Stimulated activated CD4-positive, alpha-beta T cell treated with anti-CD3 and anti-CD28 coated beads, Interleukin-2, amount 100 ng/mL, for 48 hours (primary cell): Measurements from ENCODE around the gene SEC61B.
A peak's percentile ranks its signal among the peaks of the same experiment; 100 is the strongest.

ENCODE experiments used
- DNase-seq, 2 donors: peaks; one replicate each; pipeline ENCODE4 v3.0.0-alpha.2; 2020

Gene SEC61B

DNA sequence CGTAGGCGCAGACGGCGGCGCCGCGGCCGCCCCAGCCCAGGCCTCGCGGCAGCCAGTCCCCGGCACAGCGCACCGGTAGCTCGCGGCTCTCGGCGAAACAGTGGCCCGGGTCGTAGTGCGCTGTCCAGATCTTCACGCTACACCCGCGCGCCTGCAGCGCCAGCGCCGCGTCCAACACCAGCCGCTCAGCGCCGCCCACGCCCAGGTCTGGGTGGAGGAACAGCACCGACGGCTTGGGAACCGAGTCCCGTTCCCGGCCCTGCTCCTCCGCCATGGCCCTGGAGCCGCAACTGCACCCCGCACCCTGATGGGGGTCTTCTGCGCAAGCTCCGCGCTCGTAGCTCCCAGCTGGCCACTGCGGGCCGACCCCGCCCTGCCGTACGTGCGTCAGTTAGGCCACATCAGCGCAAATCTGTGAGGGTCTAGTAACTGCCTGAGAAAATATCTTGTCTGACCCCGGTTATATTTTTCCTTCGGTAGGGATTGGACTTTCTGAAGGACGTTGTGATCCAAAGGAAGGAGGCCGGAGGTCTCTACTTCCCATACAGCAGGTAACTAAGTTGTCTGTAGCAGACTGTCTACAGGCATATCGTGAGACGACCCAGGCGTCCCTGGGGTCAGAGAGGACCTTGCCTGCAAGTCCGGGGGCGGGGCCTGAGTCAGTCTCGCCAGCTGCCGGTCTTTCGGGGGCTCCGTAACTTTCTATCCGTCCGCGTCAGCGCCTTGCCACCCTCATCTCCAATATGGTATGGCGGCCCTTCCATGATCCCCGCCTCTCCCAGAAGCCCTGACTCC, at the start of gene SEC61B, which contains the start of gene ALG2:
Gene SEC61B, plus strand, starts transcription at position 662 of the 795 bp plus-strand sequence. Its CDS starts 82 bp downstream, at position 744.
Gene ALG2, minus strand, starts transcription at position 322 of the 795 bp plus-strand sequence. Its CDS starts 48 bp downstream, at position 274.
- peak; percentile 90 for DNase-seq

DNA sequence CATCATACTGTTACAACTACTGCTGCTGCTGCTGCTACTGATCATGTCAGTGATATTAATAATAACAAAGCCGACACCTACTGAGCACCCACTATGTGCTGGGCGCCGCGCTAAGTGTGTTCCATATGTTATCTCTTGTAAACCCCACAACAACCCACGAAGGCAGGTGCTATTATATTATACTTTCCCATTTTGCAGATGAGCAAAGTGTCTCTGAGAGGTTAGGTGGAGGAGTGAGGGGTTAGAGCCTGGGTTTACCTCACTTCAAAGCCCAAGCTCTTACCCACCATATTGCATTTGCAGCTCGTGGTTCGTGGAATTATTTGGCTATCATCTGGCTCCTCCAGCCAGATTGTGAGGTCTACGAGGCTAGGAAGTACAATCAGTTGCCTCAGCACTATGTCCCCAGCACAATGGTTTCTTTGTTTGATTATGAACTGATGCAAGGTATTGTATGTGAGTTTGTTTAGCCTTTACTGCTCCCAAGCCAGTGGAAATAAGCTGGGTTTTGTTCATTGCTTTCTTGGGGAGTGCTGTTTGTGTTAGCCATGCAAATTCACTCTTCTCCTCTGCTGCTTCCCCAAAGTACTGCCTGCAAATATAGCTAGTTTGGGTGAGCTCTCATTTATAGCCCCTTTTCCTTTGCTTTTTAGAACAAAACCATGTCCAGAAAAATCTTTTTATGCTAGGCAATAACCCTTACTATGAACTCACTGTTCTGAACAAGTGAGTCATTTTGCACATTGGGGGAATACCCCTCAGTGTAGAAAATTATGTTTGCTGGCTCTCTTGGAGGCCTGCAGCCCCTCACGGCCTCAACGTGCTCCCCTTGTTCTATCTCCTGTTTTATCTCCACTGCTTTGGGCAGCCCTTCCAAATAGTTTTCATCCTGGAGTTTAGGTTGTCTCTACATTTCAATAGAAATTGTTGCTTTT, 48.2 kb upstream of the SEC61B start:
- DNase-seq, result no peak

DNA sequence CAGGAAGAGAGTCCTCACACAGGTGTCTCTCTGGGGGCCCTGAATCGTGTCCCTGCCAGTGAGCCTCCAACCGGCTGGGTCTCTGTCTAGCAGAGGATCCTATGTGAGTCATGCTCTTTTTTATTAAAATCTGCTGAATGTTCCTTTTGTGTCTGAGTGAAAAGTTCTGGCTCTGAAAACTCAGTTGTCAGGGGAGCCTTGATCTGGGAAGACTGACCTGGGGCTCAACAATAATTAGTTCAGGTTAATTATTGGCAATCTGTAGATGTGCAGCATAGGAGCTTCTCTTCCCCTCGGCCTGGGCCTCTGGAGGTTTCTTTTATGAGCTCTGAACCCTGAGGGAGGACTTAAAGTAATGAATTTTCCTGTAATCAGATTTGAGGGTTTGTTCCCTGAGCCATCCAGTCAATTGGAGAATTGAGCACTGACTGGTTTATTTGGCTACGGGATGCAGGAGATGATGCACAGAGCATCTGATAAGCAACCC, 45.5 kb upstream of the SEC61B start:
- no peak for DNase-seq

DNA sequence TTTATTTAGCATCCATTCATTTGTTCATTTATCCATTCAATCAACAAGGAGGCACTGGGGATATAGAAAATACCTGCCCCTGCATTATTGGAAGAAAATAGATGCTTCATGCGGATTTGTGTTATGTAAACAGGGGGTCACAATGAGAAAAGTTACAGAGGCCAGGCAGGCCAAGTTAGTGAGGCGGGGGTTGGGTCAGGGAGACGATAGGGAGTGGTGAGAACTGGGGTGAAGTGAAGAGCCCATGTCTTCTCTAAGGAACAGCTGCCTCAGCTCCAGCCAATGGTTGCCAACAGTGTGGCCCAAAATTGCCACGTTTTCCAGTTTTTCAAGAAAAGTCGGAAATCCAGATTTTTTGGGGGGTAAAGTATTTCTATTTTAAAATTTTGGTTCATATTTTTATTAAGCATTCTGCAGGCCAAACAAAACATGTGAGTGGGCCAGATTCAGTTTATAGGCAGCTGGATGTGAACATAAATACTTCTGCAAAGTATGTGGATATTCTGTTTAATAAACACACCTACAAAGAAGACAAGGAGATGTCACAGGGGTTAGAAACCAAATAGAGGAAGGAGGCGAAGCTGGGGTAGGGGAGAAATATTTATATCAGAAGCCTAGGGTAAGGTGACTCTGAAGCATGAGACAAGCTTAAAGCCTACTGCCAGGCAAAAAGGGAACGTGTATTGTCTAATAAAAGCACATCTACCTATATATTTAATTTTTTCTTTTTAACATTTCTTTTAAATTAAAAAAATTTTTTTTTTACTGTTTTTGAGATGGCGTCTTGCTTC, 44.3 kb upstream of the SEC61B start:
- no peak for DNase-seq

GRCh38 chr9:99178912-99179872, 42.9 kb upstream of the SEC61B start:
- no peak for DNase-seq

DNA sequence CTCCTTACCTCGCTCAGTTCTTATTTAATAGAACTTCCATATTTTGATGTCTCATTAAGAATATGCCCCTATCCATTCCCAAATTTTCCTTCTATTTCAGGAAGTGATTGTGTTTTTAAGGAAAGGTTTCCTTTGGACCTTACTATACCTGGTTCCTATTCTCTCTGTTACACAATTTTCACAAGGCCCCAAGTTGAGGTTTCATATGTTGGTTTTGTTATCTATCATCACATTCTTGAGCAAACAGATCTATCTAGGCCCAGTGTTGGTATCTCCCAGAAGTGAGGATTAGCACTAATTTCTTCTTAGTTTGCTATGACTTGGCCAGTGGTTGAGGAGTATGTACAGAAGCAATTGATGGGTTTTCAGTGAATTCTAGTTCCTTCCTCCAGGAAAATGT, 41.9 kb upstream of the SEC61B start:
- no peak for DNase-seq

GRCh38 chr9:99180662-99181061, 41.4 kb upstream of the SEC61B start:
- DNase-seq, result no peak

DNA sequence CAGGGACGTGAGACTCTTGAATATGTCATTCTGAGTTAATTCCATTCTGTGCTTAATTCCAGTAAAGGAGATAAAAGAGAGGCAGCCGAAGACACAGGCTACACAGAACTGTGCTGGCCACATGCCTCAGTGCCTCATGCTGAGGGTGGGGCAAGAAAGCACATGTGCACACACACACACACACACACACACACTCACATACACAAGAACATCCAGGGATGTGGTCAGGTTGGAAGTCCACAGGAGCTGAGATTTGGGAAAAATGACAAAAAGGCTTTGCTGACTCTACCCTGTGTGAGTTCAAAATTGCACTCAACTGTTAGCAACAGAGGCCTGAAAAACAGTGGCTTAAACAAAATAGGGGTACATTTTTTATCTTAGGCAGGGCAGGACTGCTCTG, 40.9 kb upstream of the SEC61B start:
- no peak for DNase-seq

DNA sequence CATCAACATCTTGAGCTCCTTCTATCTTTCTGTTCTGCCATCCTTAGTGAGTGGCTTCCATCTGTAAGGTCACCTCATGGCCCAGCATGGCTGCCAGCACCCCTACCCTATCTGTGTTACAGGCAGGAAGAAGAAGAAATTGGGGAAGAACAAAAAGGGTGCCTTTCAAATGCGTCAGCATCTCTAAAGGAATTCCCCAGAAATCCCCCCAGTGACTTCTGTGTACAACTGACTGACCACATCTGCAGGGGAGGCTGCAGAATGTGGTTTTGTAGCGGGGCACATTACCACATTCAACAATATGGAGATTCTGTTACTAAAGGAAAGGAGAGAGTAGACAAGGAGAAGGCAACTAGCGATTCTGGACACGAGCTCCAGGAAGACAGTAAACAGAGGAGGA, 40.5 kb upstream of the SEC61B start:
- no peak for DNase-seq

- DNase-seq, result no peak
These were observed 39.7 kb upstream of the SEC61B start for GRCh38 chr9:99182356-99182755.

GRCh38 chr9:99183616-99184015, 38.5 kb upstream of the SEC61B start:
- no peak for DNase-seq

GRCh38 chr9:99184110-99184474, 38.0 kb upstream of the SEC61B start:
- no peak for DNase-seq

GRCh38 chr9:99184475-99185347, 37.4 kb upstream of the SEC61B start:
- peak; percentile 66 to 71 for DNase-seq

DNA sequence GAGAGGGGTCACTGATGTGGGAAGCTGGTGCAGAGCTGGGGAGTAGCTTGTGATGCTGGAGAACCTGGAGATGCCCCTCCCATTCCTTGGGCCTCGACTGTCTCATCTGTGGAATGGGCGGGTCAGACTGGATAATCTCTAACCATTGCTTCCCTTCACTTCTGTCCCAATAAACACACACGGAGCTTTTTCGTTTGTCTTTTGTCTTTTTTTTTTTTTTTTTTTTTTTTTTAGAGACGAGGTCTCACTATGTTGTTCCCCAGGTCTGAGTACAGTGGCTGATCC, 36.8 kb upstream of the SEC61B start:
- no peak for DNase-seq

DNA sequence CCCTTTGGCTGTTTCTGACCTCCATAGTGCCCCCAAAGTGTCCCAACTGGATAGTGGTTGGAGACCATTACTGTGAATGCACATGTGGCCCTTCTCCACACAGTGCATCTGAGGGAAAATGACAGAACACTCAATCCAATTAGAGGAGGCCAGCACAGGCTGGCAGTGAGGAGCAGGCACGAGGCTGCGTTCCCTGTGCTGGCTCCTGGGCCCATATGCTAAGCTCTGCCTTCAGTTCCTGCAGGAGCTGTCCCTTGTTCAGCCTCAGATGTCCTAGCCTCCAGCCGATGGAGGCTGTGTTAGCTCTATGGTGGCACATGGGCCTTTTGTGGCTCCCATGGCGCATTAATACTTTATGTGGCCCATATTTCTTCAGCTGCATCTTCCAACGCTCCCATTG, 36.1 kb upstream of the SEC61B start:
- DNase-seq, result no peak

GRCh38 chr9:99187311-99187710, 34.8 kb upstream of the SEC61B start:
- DNase-seq, result no peak

GRCh38 chr9:99189186-99189585, 32.9 kb upstream of the SEC61B start:
- no peak for DNase-seq

DNA sequence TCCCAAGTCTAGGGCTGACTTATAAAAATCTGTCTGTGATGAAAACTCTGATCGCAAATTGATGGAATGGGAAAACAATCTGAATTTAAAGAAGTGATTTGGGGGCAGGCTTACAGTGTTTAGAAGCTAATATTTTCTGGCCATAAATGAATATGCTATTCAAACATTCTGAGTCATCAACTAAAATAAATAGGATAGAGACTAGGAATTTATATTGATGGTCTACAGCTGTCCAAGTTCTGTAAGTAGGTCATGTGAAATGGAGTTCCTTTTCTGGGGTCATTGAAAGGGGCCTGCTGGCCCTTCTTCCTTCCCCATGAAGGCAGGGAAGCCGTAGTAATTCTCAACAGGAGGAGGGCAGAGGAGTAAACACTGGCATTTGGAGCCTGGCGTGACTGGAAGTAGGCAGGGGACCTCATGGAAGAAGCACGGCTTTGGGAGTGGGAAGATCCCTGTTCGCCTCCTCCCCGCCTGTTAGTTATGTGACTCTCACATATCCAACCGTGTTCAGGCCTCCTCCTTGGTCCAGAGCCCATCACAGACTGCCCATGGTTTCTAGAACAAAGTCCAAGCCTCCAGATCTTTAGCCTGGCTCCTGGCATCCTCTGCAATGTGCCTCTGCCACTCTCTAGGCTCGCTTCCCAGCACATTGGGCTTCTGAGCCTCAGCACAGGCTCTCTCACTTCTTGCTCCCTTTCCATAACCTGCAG, 32.0 kb upstream of the SEC61B start:
- DNase-seq, result no peak

- DNase-seq, result no peak
These were observed 31.3 kb upstream of the SEC61B start for GRCh38 chr9:99190597-99191283.
